Body of pancreas (tissue), 4 donors: ENCODE data around the gene EIF3I. TPM values are rescaled to one million over a fixed set of nuclear protein-coding genes. Genes with fewer than 3 reads are reported as not detected.
"Not testable (repeated sequence)": the region's sequence is repeated elsewhere in the genome, so short reads cannot be mapped to it uniquely, and the experiment has no call there.

ENCODE experiments used
- ATAC-seq: fragments of 150-250 bp; one replicate; pipeline ENCODE4 v1.9.1; 2016
- DNase-seq, 4 donors: peaks; one replicate each; pipeline ENCODE4 v3.0.0-alpha.2; 2019
- H3K27ac ChIP-seq, 4 donors: fragments of 200-600 bp; sonication (generic); 1 replicate in 3 of 4; 2 replicates in 1 of 4; pipeline versions ENCODE4 v1.5.1 to v1.6.1; 2016 to 2019; ENCODE audit warnings: mild to moderate bottlenecking in 1 of 4, mixed read lengths in 1 of 4, moderate library complexity in 1 of 4
- H3K27me3 ChIP-seq, 2 donors: fragments of 200-600 bp; sonication (generic); one replicate each; pipeline ENCODE4 v1.6.0; 2016; ENCODE audit warnings: mild to moderate bottlenecking in 1 of 2
- H3K36me3 ChIP-seq, 2 donors: fragments of 200-600 bp; sonication (generic); replicated peaks in 1 of 2; 2 replicates each; pipeline ENCODE4 v1.5.1; 2016; ENCODE audit warnings: low read depth in 2 of 2; ENCODE audit not compliant: insufficient read depth in 1 of 2
- H3K4me1 ChIP-seq: fragments of 200-600 bp; sonication (generic); one replicate; pipeline ENCODE4 v1.6.0; 2016
- H3K4me3 ChIP-seq, 2 donors: fragments of 200-600 bp; sonication (generic); 1 replicate in 1 of 2; 2 replicates in 1 of 2; pipeline ENCODE4 v1.5.1; 2016 to 2019
- H3K9me3 ChIP-seq, 3 donors: fragments of 200-600 bp; sonication (generic); 1 replicate in 2 of 3; 2 replicates in 1 of 3; pipeline ENCODE4 v1.5.1; 2016
- POLR2A ChIP-seq, 3 donors: fragments of 450-650 bp; IDR thresholded peaks; one replicate each; pipeline ENCODE4 v1.6.1; 2016; ENCODE audit warnings: antibody characterized with exemption in 3 of 3, mild to moderate bottlenecking in 2 of 3
- WGBS, 2 donors: methylation state at CpG; one replicate each; pipeline ENCODE4 v1.1.5; 2017; 5-methylcytosine and 5-hydroxymethylcytosine counted together
- intact Hi-C: fragments of 100-400 bp; cut with DNase I; formaldehyde crosslinking; loops from one replicate; pipeline ENCODE4 v1.15.1; 2023
- total RNA-seq, 2 donors: library from RNA; depleted of rRNA; stranded (reverse); fragments of >200 nt; gene quantifications; one replicate each; pipeline ENCODE4 v1.1.0, GENCODE V29; 2016
- TF ChIP-seq, protein P1 (sequence below), 7 experiments: fragments of 450-650 bp in 4 of 7; fragments of 200-600 bp in 3 of 7; sonication (generic) in 3 of 7; IDR thresholded peaks; one replicate each; pipeline ENCODE4 v1.5.1; 2016 to 2019; ENCODE audit warnings: antibody characterized with exemption in 7 of 7

The EIF3I gene
- total RNA-seq, 2 donors from 2014 or later: 69.5 to 81.7 TPM

DNA sequence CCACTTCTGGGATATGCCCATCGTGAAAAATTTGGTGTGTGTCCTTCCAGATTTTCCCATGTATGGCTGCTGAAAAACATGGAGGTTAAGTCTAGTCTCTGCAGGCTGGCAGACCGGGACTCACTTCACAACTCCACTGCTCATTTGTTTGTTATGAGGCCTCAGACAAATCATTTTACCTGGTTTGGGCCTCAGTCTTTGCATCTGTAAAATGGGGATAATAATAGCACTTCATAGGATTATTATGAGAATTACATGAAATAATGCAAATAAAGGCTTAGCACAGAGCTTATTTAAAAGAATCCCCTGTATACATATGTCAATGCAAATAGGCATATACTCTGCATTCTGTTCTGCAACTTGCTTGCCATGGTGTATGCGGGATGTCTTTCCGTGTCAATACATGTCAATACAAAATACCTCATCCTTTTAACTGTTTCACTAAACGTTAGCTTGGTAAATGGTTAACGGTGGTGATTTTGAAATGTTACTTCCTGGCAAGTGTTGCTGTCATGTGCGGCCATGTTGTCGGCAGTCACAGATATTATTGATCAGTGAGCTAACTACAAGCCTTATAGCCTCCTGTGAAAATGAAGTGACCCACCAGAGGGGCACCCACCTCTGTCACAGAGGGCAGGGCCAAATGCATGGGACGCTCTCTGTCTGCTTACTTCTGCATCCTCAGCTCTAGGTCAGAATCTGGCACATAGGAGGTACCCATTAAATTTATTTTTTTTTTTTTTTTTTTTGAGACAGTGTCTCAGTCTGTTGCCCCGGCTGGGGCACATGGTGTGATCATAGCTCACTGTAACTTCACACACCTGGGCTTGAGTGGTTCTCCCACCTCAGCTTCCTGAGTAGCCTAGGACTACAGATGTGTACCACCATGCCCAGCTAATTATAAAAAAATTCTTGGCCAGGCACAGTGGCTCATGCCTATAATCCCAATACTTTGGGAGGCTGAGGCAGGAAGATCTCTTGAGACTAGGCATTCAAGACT is 33.2 kb downstream of the EIF3I start:
- no peaks in the 10 kb centered on the region for H3K27me3 ChIP-seq
- TF ChIP-seq, protein P1, sequence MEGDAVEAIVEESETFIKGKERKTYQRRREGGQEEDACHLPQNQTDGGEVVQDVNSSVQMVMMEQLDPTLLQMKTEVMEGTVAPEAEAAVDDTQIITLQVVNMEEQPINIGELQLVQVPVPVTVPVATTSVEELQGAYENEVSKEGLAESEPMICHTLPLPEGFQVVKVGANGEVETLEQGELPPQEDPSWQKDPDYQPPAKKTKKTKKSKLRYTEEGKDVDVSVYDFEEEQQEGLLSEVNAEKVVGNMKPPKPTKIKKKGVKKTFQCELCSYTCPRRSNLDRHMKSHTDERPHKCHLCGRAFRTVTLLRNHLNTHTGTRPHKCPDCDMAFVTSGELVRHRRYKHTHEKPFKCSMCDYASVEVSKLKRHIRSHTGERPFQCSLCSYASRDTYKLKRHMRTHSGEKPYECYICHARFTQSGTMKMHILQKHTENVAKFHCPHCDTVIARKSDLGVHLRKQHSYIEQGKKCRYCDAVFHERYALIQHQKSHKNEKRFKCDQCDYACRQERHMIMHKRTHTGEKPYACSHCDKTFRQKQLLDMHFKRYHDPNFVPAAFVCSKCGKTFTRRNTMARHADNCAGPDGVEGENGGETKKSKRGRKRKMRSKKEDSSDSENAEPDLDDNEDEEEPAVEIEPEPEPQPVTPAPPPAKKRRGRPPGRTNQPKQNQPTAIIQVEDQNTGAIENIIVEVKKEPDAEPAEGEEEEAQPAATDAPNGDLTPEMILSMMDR (IDR thresholded peaks at IDR 0.05): no peak
- TF ChIP-seq POLR2A (IDR thresholded peaks at IDR 0.05): no peak
- peaks cover 4% of the 10 kb centered on the region for H3K4me1 ChIP-seq
- H3K4me3 ChIP-seq: no peak overlapping the region
- ATAC-seq (no peak), DNase-seq (no peak)
- intact Hi-C loops: no loop called here
- H3K36me3 ChIP-seq: no peaks in the 10 kb centered on the region
- 49 to 62% methylated on average over 10 of the region's 10 CpGs for WGBS, 2 donors
- H3K27ac ChIP-seq: no peak overlapping the region
- H3K9me3 ChIP-seq: no peaks in the 10 kb centered on the region

DNA sequence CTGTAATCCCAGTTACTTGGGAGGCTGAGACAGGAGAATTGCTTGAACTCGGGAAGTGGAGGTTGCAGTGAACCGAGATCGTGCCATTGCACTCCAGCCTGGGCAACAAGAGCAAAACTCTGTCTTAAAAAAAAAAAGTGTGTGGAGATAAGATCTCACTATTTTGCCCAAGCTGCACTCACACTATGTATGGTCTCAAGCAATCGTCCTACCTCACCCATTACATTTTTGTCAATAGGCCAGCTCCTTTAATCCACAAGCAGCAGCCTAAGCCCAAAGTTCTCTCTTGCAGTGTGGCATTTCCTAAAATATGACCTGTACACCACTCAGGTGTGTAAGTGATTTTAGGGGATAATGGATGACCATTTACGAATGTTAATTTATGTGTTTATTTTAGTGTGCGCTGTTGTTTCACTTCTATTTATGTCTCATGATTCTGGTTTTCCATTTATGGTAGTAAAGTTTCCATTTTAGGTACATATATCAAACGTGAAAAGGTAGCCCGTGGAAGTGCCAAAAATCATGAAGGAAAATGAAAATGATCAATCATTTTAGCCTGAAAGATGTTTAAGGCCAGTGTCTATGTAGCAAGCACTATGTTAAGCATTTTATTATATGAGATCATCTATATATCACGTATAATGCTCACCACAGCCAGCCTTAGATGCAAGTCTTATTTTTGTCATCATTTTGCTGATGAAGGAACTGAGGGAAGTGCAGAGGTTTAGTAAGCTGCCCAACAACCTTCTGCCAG is 34.4 kb downstream of the EIF3I start:
- DNase-seq: no peak
- H3K36me3 ChIP-seq: no peaks in the 10 kb centered on the region
- TF ChIP-seq, protein P1 (IDR thresholded peaks at IDR 0.05): no peak
- TF ChIP-seq POLR2A (IDR thresholded peaks at IDR 0.05): no peak
- H3K4me1 ChIP-seq: no peaks in the 10 kb centered on the region
- H3K4me3 ChIP-seq: no peak overlapping the region
- 74 to 75% methylated on average over 9 of the region's 9 CpGs for WGBS, 2 donors
- intact Hi-C loops: no loop called here
- H3K27ac ChIP-seq: no peak overlapping the region
- no peaks in the 10 kb centered on the region for H3K27me3 ChIP-seq
- H3K9me3 ChIP-seq: no peaks in the 10 kb centered on the region
- no peak for ATAC-seq

DNA sequence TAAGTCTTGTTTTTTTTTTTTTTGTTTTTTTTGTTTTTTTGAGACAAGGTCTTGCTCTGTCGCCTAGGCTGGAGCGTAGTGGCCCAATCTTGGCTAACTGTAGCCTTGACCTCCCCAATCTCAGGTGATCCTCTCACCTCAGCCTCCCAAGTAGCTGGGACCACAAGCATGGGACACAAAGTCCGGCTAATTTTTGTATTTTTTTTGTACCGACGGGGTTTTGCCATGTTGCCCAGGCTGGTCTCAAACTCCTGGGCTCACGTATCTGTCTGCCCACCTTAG is 35.0 kb downstream of the EIF3I start:
- no peak for TF ChIP-seq POLR2A (IDR thresholded peaks at IDR 0.05)
- TF ChIP-seq, protein P1 (IDR thresholded peaks at IDR 0.05): no peak
- ATAC-seq (no peak), DNase-seq (no peak)
- intact Hi-C loops: no loop called here
- Histone ChIP-seq H3K4me1 (no peaks in the 10 kb centered on the region), H3K9me3 (no peaks in the 10 kb centered on the region), H3K36me3 (no peaks in the 10 kb centered on the region), H3K27me3 (no peaks in the 10 kb centered on the region), H3K4me3 (no peak overlapping the region), H3K27ac (no peak overlapping the region)
- 83 to 84% methylated on average over 6 of the region's 6 CpGs for WGBS, 2 donors

DNA sequence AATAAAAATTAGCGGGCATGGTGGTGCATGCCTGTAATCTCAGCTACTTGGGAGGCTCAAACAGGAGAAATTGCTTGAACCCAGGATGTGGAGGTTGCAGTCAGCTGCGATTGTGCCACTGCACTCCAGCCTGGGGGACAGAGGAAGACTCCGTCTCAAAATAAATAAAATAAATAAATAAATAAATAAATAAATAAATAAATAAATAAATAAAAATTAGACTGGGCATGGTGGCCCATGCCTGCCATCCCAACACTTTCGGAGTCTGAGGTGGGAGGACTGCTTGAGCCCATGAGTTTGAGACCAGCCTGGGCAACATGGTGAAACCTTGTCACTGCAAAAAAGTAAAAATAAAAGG is 41.0 kb downstream of the EIF3I start:
- DNase-seq, H3K4me3 ChIP-seq, ATAC-seq: not testable (repeated sequence)

DNA sequence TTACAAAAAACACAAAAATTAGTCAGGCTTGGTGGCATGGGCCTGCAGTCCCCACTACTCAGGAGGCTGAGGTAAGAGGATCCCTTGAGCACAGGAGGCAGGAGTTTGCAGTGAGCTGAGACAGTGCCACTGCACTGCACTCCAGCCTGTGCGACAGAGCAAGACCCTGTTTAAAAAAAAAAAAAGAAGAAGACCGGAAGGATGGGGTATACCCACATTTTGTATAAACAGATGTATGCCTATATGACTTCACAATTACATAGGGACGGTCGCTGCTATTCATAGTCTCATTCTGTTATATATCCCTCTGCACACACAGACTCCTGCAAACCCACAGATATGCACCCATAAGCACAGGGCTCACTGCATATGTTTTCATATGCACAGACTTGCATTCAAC is 41.5 kb downstream of the EIF3I start:
- no peak for ATAC-seq
- no peak for TF ChIP-seq POLR2A (IDR thresholded peaks at IDR 0.05)
- TF ChIP-seq, protein P1 (IDR thresholded peaks at IDR 0.05): no peak
- WGBS, 2 donors: 89 to 91% methylated on average over 4 of the region's 4 CpGs

More for the DNA sequence above, 41.0 kb downstream of the EIF3I start:
- H3K27me3 ChIP-seq, H3K4me1 ChIP-seq, H3K9me3 ChIP-seq, H3K27ac ChIP-seq, H3K36me3 ChIP-seq, intact Hi-C loops: not testable (repeated sequence)
- WGBS, 2 donors: 95 to 96% methylated on average over 4 of the region's 4 CpGs

More for the DNA sequence above, 41.5 kb downstream of the EIF3I start:
- no peaks in the 10 kb centered on the region for H3K9me3 ChIP-seq
- DNase-seq: no peak
- H3K36me3 ChIP-seq: no peaks in the 10 kb centered on the region
- H3K27me3 ChIP-seq: no peaks in the 10 kb centered on the region
- H3K27ac ChIP-seq: no peak overlapping the region
- H3K4me3 ChIP-seq: no peak overlapping the region
- intact Hi-C loops: no loop called here
- no peaks in the 10 kb centered on the region for H3K4me1 ChIP-seq
